ENCODE data around the gene PLCXD1.

The PLCXD1 gene

GRCh38 chrX:350148-350533 is 69.0 kb downstream of the PLCXD1 start:
- no peak for TF ChIP-seq GATA3 (IDR thresholded peaks at IDR 0.05; ENCODE audit: low read depth, low read length)
- TF ChIP-seq GATA2 (IDR thresholded peaks at IDR 0.05; ENCODE audit: low read depth, low read length), result no peak

GRCh38 chrX:350534-351323 is 69.5 kb downstream of the PLCXD1 start:
- TF ChIP-seq GATA3 (IDR thresholded peaks at IDR 0.05; ENCODE audit: low read depth, low read length), result no peak
- TF ChIP-seq GATA2 (IDR thresholded peaks at IDR 0.05; ENCODE audit: low read depth, low read length), result no peak

GRCh38 chrX:351736-352135 is 70.6 kb downstream of the PLCXD1 start:
- TF ChIP-seq GATA3 (IDR thresholded peaks at IDR 0.05; ENCODE audit: low read depth, low read length) (no peak), GATA2 (IDR thresholded peaks at IDR 0.05; ENCODE audit: low read depth, low read length) (no peak)

GRCh38 chrX:352181-352580 is 71.0 kb downstream of the PLCXD1 start:
- TF ChIP-seq GATA3 (IDR thresholded peaks at IDR 0.05; ENCODE audit: low read depth, low read length) (no peak), GATA2 (IDR thresholded peaks at IDR 0.05; ENCODE audit: low read depth, low read length) (no peak)

GRCh38 chrX:352582-353314 is 71.6 kb downstream of the PLCXD1 start:
- TF ChIP-seq GATA3 (IDR thresholded peaks at IDR 0.05; ENCODE audit: low read depth, low read length) (no peak), GATA2 (IDR thresholded peaks at IDR 0.05; ENCODE audit: low read depth, low read length) (no peak)

Data from SH-SY5Y (cell line).